PC-9 (cell line): ENCODE results near the gene FAM53A. TPM values are rescaled to one million over a fixed set of nuclear protein-coding genes. Genes with fewer than 3 reads are reported as not detected.
A peak's percentile ranks its signal among the peaks of the same experiment; 100 is the strongest.

Experiments
- BruUV-seq: library from RNA; stranded (reverse); fragments of 400-500 nt; replicated peaks from 2 replicates; lab custom pipeline; 2021; lab: Mats Ljungman, UMichigan
- CTCF ChIA-PET: fragments of 300-600 bp; sonication (Branson Sonifier 250); formaldehyde crosslinking; loops from one replicate; lab custom pipeline; 2022; ENCODE audit warnings: antibody characterized with exemption; lab: Charles Lee
- POLR2A ChIA-PET: fragments of 300-600 bp; sonication (Branson Sonifier 250); formaldehyde crosslinking; loops from one replicate; lab custom pipeline; 2022; ENCODE audit warnings: antibody characterized with exemption; ENCODE audit not compliant: unreplicated experiment; lab: Charles Lee
- DNase-seq, 2 experiments: peaks; one replicate each; pipeline versions ENCODE4 v3.0.0 to v3.0.0-alpha.2; 2015 to 2022; ENCODE audit warnings: mixed read lengths in 1 of 2
- H2AFZ ChIP-seq: fragments of 200-600 bp; sonication (generic); 2 replicates; pipeline ENCODE4 v1.8.1; 2017; ENCODE audit warnings: antibody characterized with exemption
- H3F3A ChIP-seq: fragments of 200-600 bp; sonication (generic); 2 replicates; pipeline ENCODE4 v1.8.1; 2017; ENCODE audit warnings: antibody characterized with exemption, mild to moderate bottlenecking, low read depth; ENCODE audit not compliant: insufficient read depth
- H3K27ac ChIP-seq: fragments of 200-600 bp; sonication (generic); 2 replicates; pipeline ENCODE4 v1.6.1; 2016; ENCODE audit warnings: mixed run types
- H3K27me3 ChIP-seq: fragments of 200-600 bp; sonication (generic); 2 replicates; pipeline ENCODE4 v1.6.1; 2016; ENCODE audit warnings: low read depth, mixed run types; ENCODE audit not compliant: insufficient read depth
- H3K36me3 ChIP-seq: fragments of 200-600 bp; sonication (generic); 2 replicates; pipeline ENCODE4 v1.6.1; 2016; ENCODE audit warnings: low read depth, mixed run types
- H3K4me1 ChIP-seq: fragments of 200-600 bp; sonication (generic); replicated peaks from 2 replicates; pipeline ENCODE4 v1.6.1; 2016; ENCODE audit warnings: mixed run types; ENCODE audit not compliant: insufficient read depth
- H3K4me2 ChIP-seq: fragments of 200-600 bp; sonication (generic); 2 replicates; pipeline ENCODE4 v1.6.1; 2017; ENCODE audit warnings: mixed run types
- H3K4me3 ChIP-seq: fragments of 200-600 bp; sonication (generic); 2 replicates; pipeline ENCODE4 v1.6.1; 2016; ENCODE audit warnings: mixed run types
- H3K79me2 ChIP-seq: fragments of 200-600 bp; sonication (generic); 2 replicates; pipeline ENCODE4 v1.6.1; 2017; ENCODE audit warnings: low read depth, mixed run types
- H3K9me2 ChIP-seq: fragments of 200-600 bp; sonication (generic); 2 replicates; pipeline ENCODE4 v1.8.1; 2017; ENCODE audit warnings: mild to moderate bottlenecking; ENCODE audit not compliant: insufficient read depth
- H3K9me3 ChIP-seq: fragments of 200-600 bp; sonication (generic); 2 replicates; pipeline ENCODE4 v1.8.1; 2016; ENCODE audit warnings: low read depth; ENCODE audit not compliant: insufficient read depth
- H4K20me1 ChIP-seq: fragments of 200-600 bp; sonication (generic); 2 replicates; pipeline ENCODE4 v1.8.1; 2017; ENCODE audit not compliant: insufficient read depth
- EZH2 ChIP-seq: fragments of 200-600 bp; sonication (generic); IDR thresholded peaks from 2 replicates; pipeline ENCODE4 v1.8.0; 2017; ENCODE audit warnings: antibody characterized with exemption, low read depth
- intact Hi-C: fragments of 100-400 bp; cut with micrococcal nuclease; formaldehyde crosslinking; loops from one replicate; pipeline ENCODE4 v1.10.0; 2022; ENCODE audit not compliant: unreplicated experiment
- total RNA-seq: library from RNA; stranded (reverse); gene quantifications from 2 replicates; pipeline ENCODE4 v1.2.3, GENCODE V29; 2021
- TF ChIP-seq, protein P1 (sequence below): fragments of 200-600 bp; sonication (generic); conservative IDR thresholded peaks from 2 replicates; pipeline ENCODE4 v1.6.1; 2017; ENCODE audit warnings: mixed run types, antibody characterized with exemption, mild to moderate bottlenecking, moderate library complexity

Gene FAM53A
- total RNA-seq, 1 experiment from 2014 or later: 4.0 TPM

DNA sequence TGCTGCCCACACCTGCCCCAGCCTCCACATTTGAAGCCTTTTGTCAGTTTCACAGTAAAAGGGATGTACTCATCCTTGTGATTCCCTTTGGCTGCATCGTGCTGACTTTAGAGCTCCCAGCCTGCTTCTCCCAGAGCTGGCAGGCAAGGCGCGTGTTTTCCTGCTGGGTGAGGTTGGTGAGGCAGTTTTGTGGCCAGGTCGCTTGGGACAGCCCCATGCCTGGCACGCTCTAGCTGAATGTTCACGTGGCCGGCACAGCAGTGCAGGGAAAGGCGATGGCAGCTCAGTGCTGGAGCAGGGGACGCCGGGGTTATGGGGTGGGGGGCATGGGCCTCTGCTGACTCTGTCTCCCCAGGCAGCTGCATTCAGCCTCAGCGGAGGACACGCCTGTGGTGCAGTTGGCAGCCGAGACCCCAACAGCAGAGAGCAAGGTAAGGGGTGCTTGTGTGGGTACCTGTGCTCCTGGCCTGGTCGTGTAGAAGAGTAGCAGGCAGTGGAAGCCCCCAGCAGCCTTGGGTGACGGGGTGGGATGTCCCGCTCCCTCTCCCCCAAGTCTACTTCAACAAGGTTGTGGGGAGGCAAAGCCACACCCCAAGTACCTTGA lies 46.5 kb upstream of the FAM53A start:
- Histone ChIP-seq H3F3A (peaks cover 59% of the 10 kb centered on the region), H3K9me2 (no peaks in the 10 kb centered on the region), H3K4me3 (no peak overlapping the region), H3K79me2 (peaks cover 70% of the 10 kb centered on the region), H4K20me1 (peaks cover 9% of the 10 kb centered on the region; the same call in 1 of the 2 replicates), H3K27me3 (no peaks in the 10 kb centered on the region), H3K4me1 (peaks cover 64% of the 10 kb centered on the region), H3K36me3 (peaks cover 48% of the 10 kb centered on the region), H3K9me3 (no peaks in the 10 kb centered on the region), H3K27ac (peak overlapping the region; percentile 80), H2AFZ (no peak overlapping the region), H3K4me2 (peak overlapping the region; percentile 51)
- no peak for DNase-seq
- intact Hi-C loops: no loop called here
- TF ChIP-seq, protein P1, sequence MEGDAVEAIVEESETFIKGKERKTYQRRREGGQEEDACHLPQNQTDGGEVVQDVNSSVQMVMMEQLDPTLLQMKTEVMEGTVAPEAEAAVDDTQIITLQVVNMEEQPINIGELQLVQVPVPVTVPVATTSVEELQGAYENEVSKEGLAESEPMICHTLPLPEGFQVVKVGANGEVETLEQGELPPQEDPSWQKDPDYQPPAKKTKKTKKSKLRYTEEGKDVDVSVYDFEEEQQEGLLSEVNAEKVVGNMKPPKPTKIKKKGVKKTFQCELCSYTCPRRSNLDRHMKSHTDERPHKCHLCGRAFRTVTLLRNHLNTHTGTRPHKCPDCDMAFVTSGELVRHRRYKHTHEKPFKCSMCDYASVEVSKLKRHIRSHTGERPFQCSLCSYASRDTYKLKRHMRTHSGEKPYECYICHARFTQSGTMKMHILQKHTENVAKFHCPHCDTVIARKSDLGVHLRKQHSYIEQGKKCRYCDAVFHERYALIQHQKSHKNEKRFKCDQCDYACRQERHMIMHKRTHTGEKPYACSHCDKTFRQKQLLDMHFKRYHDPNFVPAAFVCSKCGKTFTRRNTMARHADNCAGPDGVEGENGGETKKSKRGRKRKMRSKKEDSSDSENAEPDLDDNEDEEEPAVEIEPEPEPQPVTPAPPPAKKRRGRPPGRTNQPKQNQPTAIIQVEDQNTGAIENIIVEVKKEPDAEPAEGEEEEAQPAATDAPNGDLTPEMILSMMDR: no peak
- ChIA-PET POLR2A (no interaction called here), CTCF (interaction anchor here (1.1 kb wide), 2 partner anchors 37 to 47 kb away, joined by 4 read pairs; no protein-coding TSS in a partner anchor)
- BruUV-seq: no TSS peak

- H3K79me2 ChIP-seq: peaks cover 75% of the 10 kb centered on the region
- H3F3A ChIP-seq: peaks cover 74% of the 10 kb centered on the region
- peak overlapping the region; percentile 24; the same call in 1 of the 2 replicates for H3K4me3 ChIP-seq
- BruUV-seq: no TSS peak
- no peaks in the 10 kb centered on the region for H3K27me3 ChIP-seq
- ChIA-PET POLR2A (interaction anchor here (0.6 to 1.4 kb wide), 3 partner anchors 16 to 148 kb away, joined by 3 to 6 read pairs (median 4); partner anchors contain the start of gene SLBP), CTCF (interaction anchor here (1.2 kb wide), 2 partner anchors 9 to 40 kb away, joined by 3 to 4 read pairs; no protein-coding TSS in a partner anchor)
- no peak overlapping the region for H2AFZ ChIP-seq
- peak; percentile 72 for DNase-seq
- H4K20me1 ChIP-seq: peaks cover 9% of the 10 kb centered on the region; the same call in 1 of the 2 replicates
- TF ChIP-seq, protein P1: peak; percentile 59; the same call in 1 of the 2 replicates
- TF ChIP-seq EZH2: no peak
- H3K9me3 ChIP-seq: no peaks in the 10 kb centered on the region
- intact Hi-C loops: loop anchor here (5.0 to 10.0 kb wide), 3 partner anchors 49 to 384 kb away; partner anchors contain the start of gene UVSSA
- H3K4me2 ChIP-seq: peak overlapping the region; percentile 70
- no peaks in the 10 kb centered on the region for H3K9me2 ChIP-seq
- peaks cover 69% of the 10 kb centered on the region for H3K4me1 ChIP-seq
- H3K27ac ChIP-seq: peak overlapping the region; percentile 94
- peaks cover 35% of the 10 kb centered on the region for H3K36me3 ChIP-seq
Measured at GRCh38 chr4:1728061-1728980, 44.2 kb upstream of the FAM53A start.
